ENCODE results near the gene CCSER2. TPM values are rescaled to one million over a fixed set of nuclear protein-coding genes. Genes with fewer than 3 reads are reported as not detected.

Gene CCSER2
- total and polyA plus RNA-seq, 7 donors, result 10.2 to 101 (median 83.2) TPM

- H3K27ac ChIP-seq, result no peak overlapping the region
These were observed 203.0 kb downstream of the CCSER2 start for GRCh38 chr10:84531396-84531795.

GRCh38 chr10:84534168-84534567 is 205.8 kb downstream of the CCSER2 start:
- Histone ChIP-seq H3K36me3 (no peaks in the 10 kb centered on the region), H3K4me3 (no peak overlapping the region), H3K4me1 (no peaks in the 10 kb centered on the region), H3K27me3 (peaks cover 0 to 6% (median 0%) of the 10 kb centered on the region in 3 donors), H3K9me3 (no peaks in the 10 kb centered on the region), H3K27ac (no peak overlapping the region)
- no peak for DNase-seq
- intact Hi-C loops (cut with DNase I), result no loop called here
- TF ChIP-seq POLR2A (IDR thresholded peaks at IDR 0.05) (no peak), EP300 (IDR thresholded peaks at IDR 0.05) (no peak), POLR2AphosphoS5 (IDR thresholded peaks at IDR 0.05) (no peak), CTCF (IDR thresholded peaks at IDR 0.05) (no peak)
- WGBS, 2 donors, result 69 to 74% methylated on average over 2 of the region's 2 CpGs

More at GRCh38 chr10:84531396-84531795, 203.0 kb downstream of the CCSER2 start:
- H3K36me3 ChIP-seq, result no peaks in the 10 kb centered on the region
- WGBS, 2 donors, result 92 to 95% methylated on average over 2 of the region's 2 CpGs
- H3K4me1 ChIP-seq, result no peaks in the 10 kb centered on the region
- TF ChIP-seq POLR2A (IDR thresholded peaks at IDR 0.05) (no peak), POLR2AphosphoS5 (IDR thresholded peaks at IDR 0.05) (no peak), CTCF (IDR thresholded peaks at IDR 0.05) (no peak), EP300 (IDR thresholded peaks at IDR 0.05) (no peak)
- H3K9me3 ChIP-seq, result no peaks in the 10 kb centered on the region
- no peak for DNase-seq
- H3K4me3 ChIP-seq, result no peak overlapping the region
- no peaks in the 10 kb centered on the region for H3K27me3 ChIP-seq
- intact Hi-C loops (cut with DNase I), result no loop called here

GRCh38 chr10:84537447-84537931 is 209.1 kb downstream of the CCSER2 start:
- WGBS, 2 donors, result 4 to 12% methylated on average over 8 of the region's 8 CpGs
- TF ChIP-seq CTCF (IDR thresholded peaks at IDR 0.05) (peak; percentile 32 to 84 (median 80)), EP300 (IDR thresholded peaks at IDR 0.05) (no peak)
- no peak overlapping the region for H3K27ac ChIP-seq
- H3K36me3 ChIP-seq, result no peaks in the 10 kb centered on the region
- peaks cover 0 to 13% (median 10%) of the 10 kb centered on the region in 4 donors for H3K4me1 ChIP-seq
- no peak for DNase-seq
- H3K4me3 ChIP-seq, result no peak overlapping the region
- peaks cover 0 to 15% (median 0%) of the 10 kb centered on the region in 3 donors for H3K27me3 ChIP-seq
- no peaks in the 10 kb centered on the region for H3K9me3 ChIP-seq
- intact Hi-C loops (cut with DNase I), result loop anchor here (1.0 kb wide), 3 partner anchors 162 to 273 kb away; no protein-coding TSS in a partner anchor

- Histone ChIP-seq H3K27ac (no peak overlapping the region), H3K36me3 (no peaks in the 10 kb centered on the region), H3K27me3 (peaks cover 0 to 15% (median 0%) of the 10 kb centered on the region in 3 donors), H3K4me1 (peaks cover 0 to 13% (median 10%) of the 10 kb centered on the region in 4 donors), H3K4me3 (no peak overlapping the region), H3K9me3 (no peaks in the 10 kb centered on the region)
- intact Hi-C loops (cut with DNase I), result no loop called here
- no peak for DNase-seq
- TF ChIP-seq EP300 (IDR thresholded peaks at IDR 0.05) (no peak), POLR2A (IDR thresholded peaks at IDR 0.05) (no peak), CTCF (IDR thresholded peaks at IDR 0.05) (no peak), POLR2AphosphoS5 (IDR thresholded peaks at IDR 0.05) (no peak)
- 89% methylated on average over 4 of the region's 4 CpGs for WGBS, 2 donors
These were observed 209.6 kb downstream of the CCSER2 start for GRCh38 chr10:84538036-84538435.

GRCh38 chr10:84539216-84539615 is 210.8 kb downstream of the CCSER2 start:
- H3K27ac ChIP-seq, result no peak overlapping the region
- peaks cover 0 to 15% (median 0%) of the 10 kb centered on the region in 3 donors for H3K27me3 ChIP-seq
- intact Hi-C loops (cut with DNase I), result no loop called here
- no peak for TF ChIP-seq POLR2A (IDR thresholded peaks at IDR 0.05)
- no peak for TF ChIP-seq CTCF (IDR thresholded peaks at IDR 0.05)
- no peak for TF ChIP-seq EP300 (IDR thresholded peaks at IDR 0.05)
- no peak for TF ChIP-seq POLR2AphosphoS5 (IDR thresholded peaks at IDR 0.05)
- H3K4me1 ChIP-seq, result peaks cover 0 to 13% (median 10%) of the 10 kb centered on the region in 4 donors
- no peak for DNase-seq
- 76 to 85% methylated on average over 3 of the region's 3 CpGs for WGBS, 2 donors
- no peaks in the 10 kb centered on the region for H3K9me3 ChIP-seq
- H3K36me3 ChIP-seq, result no peaks in the 10 kb centered on the region
- no peak overlapping the region for H3K4me3 ChIP-seq
